Retina (tissue), 1 donor: Measurements from ENCODE around the gene RPL18.
A peak's percentile ranks its signal among the peaks of the same experiment; 100 is the strongest.
"Not testable (repeated sequence)": the region's sequence is repeated elsewhere in the genome, so short reads cannot be mapped to it uniquely, and the experiment has no call there.

Source experiments
- DNase-seq: peaks from one replicate; pipeline ENCODE4 v3.0.0-alpha.2; 2016

RPL18 gene

DNA sequence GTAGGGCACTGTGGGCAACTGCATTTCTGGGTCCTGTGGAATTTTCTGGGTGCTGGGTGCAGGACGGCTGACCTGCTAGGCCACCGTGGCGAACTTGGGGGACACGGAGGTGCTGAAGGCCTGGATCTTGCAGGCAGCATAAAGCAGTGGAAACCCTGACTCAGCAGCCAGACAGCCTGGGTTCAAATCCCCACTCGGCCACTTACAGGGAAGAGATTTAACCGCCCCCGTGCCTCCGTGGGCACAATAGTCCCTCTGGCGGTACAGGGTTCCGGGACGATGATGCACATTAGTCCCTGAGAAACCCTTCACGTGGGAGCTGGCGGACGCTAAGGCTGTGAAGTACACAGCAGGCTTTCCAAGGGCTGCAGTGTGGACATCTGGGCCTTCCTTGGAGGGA is 7.1 kb downstream of the RPL18 start:
- DNase-seq: no peak

GRCh38 chr19:48609571-48610108 is 9.3 kb downstream of the RPL18 start:
- no peak for DNase-seq

GRCh38 chr19:48608798-48609263 is 10.1 kb downstream of the RPL18 start:
- peak; percentile 69 for DNase-seq

DNA sequence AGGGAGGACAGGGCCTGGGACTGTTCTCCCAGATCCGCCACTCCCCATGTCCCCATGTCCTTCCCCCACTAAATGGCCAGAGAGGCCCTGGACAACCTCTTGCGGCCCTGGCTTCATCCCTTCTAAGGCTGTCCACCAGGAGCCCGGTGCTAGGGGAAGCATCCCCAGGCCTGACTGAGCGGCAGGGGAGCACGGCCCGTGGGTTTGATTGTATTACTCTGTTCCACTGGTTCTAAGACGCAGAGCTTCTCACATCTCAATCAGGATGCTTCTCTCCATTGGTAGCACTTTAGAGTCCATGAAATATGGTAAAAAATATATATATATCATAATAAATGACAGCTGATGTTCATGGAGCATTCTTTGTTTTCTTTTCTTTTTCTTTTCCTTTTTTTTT is 11.6 kb downstream of the RPL18 start:
- no peak for DNase-seq

DNA sequence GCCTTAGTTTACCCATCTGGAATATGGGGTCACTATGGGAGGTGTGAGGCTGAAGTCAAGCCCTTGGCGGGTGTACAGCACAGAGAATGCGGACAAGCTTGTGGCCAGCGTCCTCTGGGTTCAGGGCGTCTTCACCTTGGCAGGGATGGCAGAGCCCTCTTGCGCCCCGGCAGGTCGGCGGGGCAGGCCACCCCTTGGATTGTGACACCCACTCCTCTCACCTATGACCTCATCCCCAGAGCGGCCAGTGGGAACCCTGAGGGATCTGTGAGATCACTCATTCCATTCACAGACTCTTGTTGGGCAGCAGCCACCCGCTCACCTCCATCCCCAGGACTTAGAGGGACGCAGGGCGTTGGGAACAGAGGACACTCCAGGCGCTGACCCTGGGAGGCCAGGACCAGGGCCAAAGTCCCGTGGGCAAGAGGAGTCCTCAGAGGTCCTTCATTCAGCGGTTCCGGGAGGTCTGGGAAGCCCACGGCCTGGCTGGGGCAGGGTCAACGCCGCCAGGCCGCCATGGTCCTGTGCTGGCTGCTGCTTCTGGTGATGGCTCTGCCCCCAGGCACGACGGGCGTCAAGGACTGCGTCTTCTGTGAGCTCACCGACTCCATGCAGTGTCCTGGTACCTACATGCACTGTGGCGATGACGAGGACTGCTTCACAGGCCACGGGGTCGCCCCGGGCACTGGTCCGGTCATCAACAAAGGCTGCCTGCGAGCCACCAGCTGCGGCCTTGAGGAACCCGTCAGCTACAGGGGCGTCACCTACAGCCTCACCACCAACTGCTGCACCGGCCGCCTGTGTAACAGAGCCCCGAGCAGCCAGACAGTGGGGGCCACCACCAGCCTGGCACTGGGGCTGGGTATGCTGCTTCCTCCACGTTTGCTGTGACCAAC is 12.3 kb downstream of the RPL18 start, which contains the start of gene SPACA4:
Gene SPACA4 (plus strand): TSS at position 280 of the 896 bp plus-strand sequence. CDS start 237 bp downstream, at position 517.
- no peak for DNase-seq

GRCh38 chr19:48603850-48604249 is 15.1 kb downstream of the RPL18 start:
- no peak for DNase-seq

DNA sequence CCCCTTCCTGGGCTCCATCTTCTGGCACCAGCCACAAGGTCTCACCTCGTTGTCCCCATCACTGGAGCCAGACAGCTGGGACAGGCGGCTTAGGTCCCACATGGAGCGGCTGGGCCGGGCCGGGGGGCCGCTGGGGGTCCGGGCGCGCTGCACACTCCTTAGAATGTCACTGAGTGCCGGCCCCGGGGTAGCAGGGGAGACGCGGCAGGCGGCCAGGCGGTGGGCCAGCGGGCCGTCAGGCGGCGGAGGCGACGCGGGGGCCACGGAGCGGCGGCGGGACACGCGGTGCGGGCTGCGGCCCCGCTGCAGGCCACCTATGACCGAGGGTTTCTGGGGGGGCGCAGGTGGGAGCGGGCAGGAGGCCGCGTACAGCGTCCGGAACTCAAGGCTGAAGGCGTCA is 15.5 kb downstream of the RPL18 start:
- DNase-seq: no peak

- DNase-seq: no peak
Observed at GRCh38 chr19:48603001-48603400, 16.0 kb downstream of the RPL18 start.

GRCh38 chr19:48600679-48601417 is 18.1 kb downstream of the RPL18 start:
- DNase-seq: no peak

DNA sequence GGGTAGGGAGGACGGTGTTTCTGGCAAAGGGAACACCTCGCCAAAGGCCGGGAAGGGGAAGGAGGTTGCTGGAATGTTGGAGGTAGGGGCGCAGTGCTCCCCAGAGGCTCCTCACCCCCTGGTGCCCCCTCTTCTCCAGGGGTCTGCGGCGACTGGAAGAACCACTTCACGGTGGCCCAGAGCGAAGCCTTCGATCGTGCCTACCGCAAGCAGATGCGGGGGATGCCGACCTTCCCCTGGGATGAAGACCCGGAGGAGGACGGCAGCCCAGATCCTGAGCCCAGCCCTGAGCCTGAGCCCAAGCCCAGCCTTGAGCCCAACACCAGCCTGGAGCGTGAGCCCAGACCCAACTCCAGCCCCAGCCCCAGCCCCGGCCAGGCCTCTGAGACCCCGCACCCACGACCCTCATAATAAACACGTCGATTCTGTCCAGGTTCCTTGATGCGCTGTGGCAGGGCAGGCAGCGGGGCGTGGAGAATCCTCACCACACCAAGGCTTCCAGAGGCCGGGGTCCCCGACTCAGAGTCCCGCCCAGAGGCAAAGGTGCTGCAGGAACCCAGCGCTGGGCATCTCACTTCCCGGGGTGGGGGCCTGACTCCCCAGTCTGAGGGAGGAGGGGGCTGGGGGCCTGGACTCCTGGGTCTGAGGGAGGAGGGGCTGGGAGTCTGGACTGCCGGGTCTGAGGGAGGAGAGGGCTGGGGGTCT is 19.8 kb downstream of the RPL18 start:
- no peak for DNase-seq

DNA sequence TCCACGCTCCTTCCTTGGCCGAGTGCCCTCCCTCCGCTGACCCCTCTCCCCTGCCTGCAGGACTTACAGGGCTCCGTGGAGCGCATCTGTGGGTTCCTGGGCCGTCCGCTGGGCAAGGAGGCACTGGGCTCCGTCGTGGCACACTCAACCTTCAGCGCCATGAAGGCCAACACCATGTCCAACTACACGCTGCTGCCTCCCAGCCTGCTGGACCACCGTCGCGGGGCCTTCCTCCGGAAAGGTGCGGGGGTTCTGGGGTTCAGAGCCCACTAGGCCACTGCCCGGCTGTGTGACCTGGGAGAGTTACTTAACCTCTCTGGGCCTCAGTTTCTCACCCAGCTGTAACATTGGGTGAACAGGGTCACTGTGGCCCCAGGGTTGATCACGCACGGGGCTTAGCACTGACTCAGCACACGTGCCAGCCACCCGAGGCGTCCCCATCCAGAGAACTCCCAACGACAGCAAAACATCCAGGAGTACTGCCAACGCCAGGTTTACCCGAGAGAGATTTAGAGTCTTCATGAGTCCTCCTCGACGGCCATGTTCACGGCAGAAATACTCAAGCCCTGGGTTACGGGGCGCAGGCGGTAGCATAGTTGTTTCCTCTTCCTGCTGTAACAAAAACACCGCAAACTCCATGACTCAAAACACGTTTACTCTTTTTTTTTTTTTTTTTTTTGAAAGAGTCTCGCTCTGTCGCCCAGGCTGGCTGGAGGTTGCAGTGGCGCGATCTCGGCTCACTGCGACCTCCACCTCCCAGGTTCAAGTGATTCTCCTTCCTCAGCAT is 22.1 kb downstream of the RPL18 start:
- DNase-seq: no peak

DNA sequence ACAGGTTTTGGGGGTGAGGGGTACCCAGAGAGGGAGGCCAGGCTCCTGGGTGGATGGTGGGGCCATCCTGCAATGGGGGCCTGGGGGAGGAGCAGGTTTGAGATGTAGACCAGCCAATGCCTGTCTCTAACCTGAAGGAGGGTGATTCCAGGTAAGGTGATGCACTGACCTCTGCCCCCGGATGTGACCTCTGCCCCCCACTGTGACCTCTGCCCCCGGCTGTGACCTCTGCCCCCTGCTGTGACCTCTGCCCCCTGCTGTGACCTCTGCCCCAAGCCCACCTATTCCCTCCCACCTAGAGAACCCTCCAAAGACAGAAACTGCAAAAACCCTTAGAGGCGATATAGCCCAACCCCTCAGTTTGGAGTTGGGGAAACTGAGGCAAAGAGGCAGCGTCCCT is 22.7 kb downstream of the RPL18 start:
- DNase-seq: no peak

- no peak for DNase-seq
Observed at GRCh38 chr19:48595833-48596232, 23.1 kb downstream of the RPL18 start.

GRCh38 chr19:48595171-48595570 is 23.8 kb downstream of the RPL18 start:
- DNase-seq: no peak

- DNase-seq: no peak
Observed at GRCh38 chr19:48591021-48591420, 28.0 kb downstream of the RPL18 start.

DNA sequence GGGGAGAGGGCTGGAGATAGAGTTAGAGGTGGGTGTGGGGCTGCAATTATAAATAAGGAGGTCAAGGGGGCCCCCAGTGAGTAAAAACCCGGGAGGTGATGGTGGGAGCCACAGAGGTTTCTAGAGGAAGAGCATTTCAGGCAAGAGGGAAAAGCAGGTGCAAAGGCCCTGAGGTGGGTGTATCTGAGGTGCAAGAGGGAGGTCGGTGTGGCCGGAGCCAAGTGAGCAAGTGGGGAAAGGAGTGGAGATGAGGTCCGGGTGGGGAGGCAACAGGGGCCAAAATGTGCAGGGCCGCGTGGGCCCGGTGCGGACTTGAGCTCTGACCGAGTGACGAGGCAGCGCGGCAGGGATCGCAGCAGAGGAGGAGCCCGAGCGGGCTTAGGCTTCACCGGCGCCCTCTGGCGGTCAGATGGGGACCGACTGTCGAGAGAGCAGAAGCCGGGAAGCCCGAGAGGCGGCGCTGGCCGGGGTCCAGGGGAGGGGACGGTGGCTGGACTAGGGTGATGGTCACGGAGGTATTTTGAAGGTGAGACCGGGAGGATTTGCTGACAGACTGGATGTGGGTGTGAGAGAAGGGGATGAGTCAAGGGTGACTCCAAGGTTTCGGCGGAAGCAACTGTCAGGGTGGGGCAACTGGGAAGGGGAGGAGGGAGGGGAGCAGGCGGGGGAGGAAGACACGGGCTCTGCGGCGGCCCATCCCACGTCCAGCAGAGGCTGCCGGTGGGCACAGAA is 30.1 kb downstream of the RPL18 start:
- peak; percentile 90 for DNase-seq

- no peak for DNase-seq
Observed at GRCh38 chr19:48587387-48587786, 31.6 kb downstream of the RPL18 start.

- no peak for DNase-seq
Observed at GRCh38 chr19:48582168-48582567, 36.8 kb downstream of the RPL18 start.

GRCh38 chr19:48578891-48579290 is 40.1 kb downstream of the RPL18 start:
- no peak for DNase-seq

DNA sequence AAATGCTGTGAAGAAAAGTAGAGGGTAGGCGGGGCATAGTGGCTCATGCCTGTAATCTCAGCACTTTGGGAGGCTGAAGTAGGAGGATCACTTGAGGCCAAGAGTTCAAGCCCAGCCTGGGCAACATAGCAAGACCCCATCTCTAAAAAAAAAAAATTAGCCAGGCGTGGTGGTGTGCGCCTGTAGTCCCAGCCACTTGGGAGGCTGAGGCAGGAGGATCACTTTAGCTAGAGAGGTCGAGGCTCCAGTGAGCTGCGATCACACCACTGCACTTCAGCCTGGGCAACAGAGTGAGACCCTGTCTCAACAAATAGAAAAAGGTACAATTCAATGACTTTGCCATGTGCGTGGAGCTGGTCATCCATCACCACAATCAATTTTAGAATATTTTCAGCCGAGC is 41.1 kb downstream of the RPL18 start:
- not testable (repeated sequence) for DNase-seq

GRCh38 chr19:48575931-48576622 is 42.9 kb downstream of the RPL18 start:
- no peak for DNase-seq
